ENCODE measurements around the gene USP17L20.
"Not testable (repeated sequence)": the region's sequence is repeated elsewhere in the genome, so short reads cannot be mapped to it uniquely, and the experiment has no call there.

Gene USP17L20

GRCh38 chr4:9257824-9258223 lies at the start of gene USP17L20:
USP17L20 (plus strand) TSS chr4:9258124; CDS start chr4:9258124, 0 bp downstream.
- DNase-seq = not testable (repeated sequence)

GRCh38 chr4:9210357-9210756 lies 47.6 kb upstream of the USP17L20 start, which contains the start of gene USP17L10:
USP17L10 (plus strand) TSS chr4:9210657; CDS start chr4:9210657, 0 bp downstream.
- not testable (repeated sequence) for DNase-seq

- DNase-seq = not testable (repeated sequence)
These were observed 43.2 kb upstream of the USP17L20 start for GRCh38 chr4:9214701-9215100.

GRCh38 chr4:9215105-9215504 lies 42.8 kb upstream of the USP17L20 start, which contains the start of gene USP17L11:
USP17L11 (plus strand) TSS chr4:9215405; CDS start chr4:9215405, 0 bp downstream.
- not testable (repeated sequence) for DNase-seq

- DNase-seq = not testable (repeated sequence)
These were observed 38.1 kb upstream of the USP17L20 start, which contains the start of gene USP17L12 for GRCh38 chr4:9219852-9220251. USP17L12 (plus strand) TSS chr4:9220152; CDS start chr4:9220152, 0 bp downstream.

GRCh38 chr4:9224596-9224995 lies 33.3 kb upstream of the USP17L20 start, which contains the start of gene USP17L13:
USP17L13 (plus strand) TSS chr4:9224896; CDS start chr4:9224896, 0 bp downstream.
- DNase-seq = not testable (repeated sequence)

GRCh38 chr4:9230249-9230648 lies 27.7 kb upstream of the USP17L20 start:
- DNase-seq = not testable (repeated sequence)

GRCh38 chr4:9234085-9234484 lies 23.8 kb upstream of the USP17L20 start, which contains the start of gene USP17L15:
USP17L15 (plus strand) TSS chr4:9234385; CDS start chr4:9234385, 0 bp downstream.
- not testable (repeated sequence) for DNase-seq

GRCh38 chr4:9238461-9238860 lies 19.5 kb upstream of the USP17L20 start:
- not testable (repeated sequence) for DNase-seq

- DNase-seq = not testable (repeated sequence)
These were observed 14.3 kb upstream of the USP17L20 start, which contains the start of gene USP17L17 for GRCh38 chr4:9243579-9243978. USP17L17 (plus strand) TSS chr4:9243879; CDS start chr4:9243879, 0 bp downstream.

GRCh38 chr4:9247953-9248680 lies 9.8 kb upstream of the USP17L20 start, which contains the start of gene USP17L18:
USP17L18 (plus strand) TSS chr4:9248630; CDS start chr4:9248630, 0 bp downstream.
- DNase-seq = not testable (repeated sequence)

- not testable (repeated sequence) for DNase-seq
These were observed 4.8 kb upstream of the USP17L20 start, which contains the start of gene USP17L19 for GRCh38 chr4:9253078-9253477. USP17L19 (plus strand) TSS chr4:9253378; CDS start chr4:9253378, 0 bp downstream.

- not testable (repeated sequence) for DNase-seq
These were observed 4.6 kb downstream of the USP17L20 start, which contains the start of gene USP17L21 for GRCh38 chr4:9262572-9262971. USP17L21 (plus strand) TSS chr4:9262872; CDS start chr4:9262872, 0 bp downstream.

GRCh38 chr4:9267319-9267718 lies 9.4 kb downstream of the USP17L20 start, which contains the start of gene USP17L22:
USP17L22 (plus strand) TSS chr4:9267619; CDS start chr4:9267619, 0 bp downstream.
- not testable (repeated sequence) for DNase-seq

- DNase-seq = not testable (repeated sequence)
These were observed 13.8 kb downstream of the USP17L20 start for GRCh38 chr4:9271719-9272118.
